ENCODE measurements around the gene KCNQ1. TPM values are rescaled to one million over a fixed set of nuclear protein-coding genes. Genes with fewer than 3 reads are reported as not detected.

Gene KCNQ1
- total RNA-seq, 1 experiment from 2014 or later: 2.5 TPM

GRCh38 chr11:2830030-2830812 lies 385.4 kb downstream of the KCNQ1 start:
- peaks cover 21% of the 10 kb centered on the region for H3K36me3 Mint-ChIP-seq
- TF ChIP-seq TP53 (CRISPR knock-in tag; IDR thresholded peaks at IDR 0.05) (no peak), FOXJ3 (CRISPR knock-in tag; IDR thresholded peaks at IDR 0.05; ENCODE audit: borderline replicate concordance) (no peak), ZNF671 (CRISPR knock-in tag; IDR thresholded peaks at IDR 0.05) (no peak), USF1 (CRISPR knock-in tag; IDR thresholded peaks at IDR 0.05) (no peak), CTCF (IDR thresholded peaks at IDR 0.05) (no peak), STAT6 (CRISPR knock-in tag; conservative IDR thresholded peaks at IDR 0.05; ENCODE audit: low read depth) (no peak), ZNF512 (CRISPR knock-in tag; IDR thresholded peaks at IDR 0.05; ENCODE audit: borderline replicate concordance) (no peak), ZNF232 (CRISPR knock-in tag; IDR thresholded peaks at IDR 0.05) (no peak)
- no peak overlapping the region for H3K27ac Mint-ChIP-seq
- H3K9me3 Mint-ChIP-seq: peaks cover 20% of the 10 kb centered on the region
- CTCF ChIA-PET: no interaction called here
- POLR2A ChIA-PET: no interaction called here
- DNase-seq (ENCODE audit: low spot score) (no peak), ATAC-seq (no peak)
- H3K27me3 Mint-ChIP-seq (ENCODE audit: low read depth): peaks cover 43% of the 10 kb centered on the region
- peaks cover 13% of the 10 kb centered on the region for H3K4me1 Mint-ChIP-seq
- no peak overlapping the region for H3K4me3 Mint-ChIP-seq

- TF ChIP-seq NFE2L1 (CRISPR knock-in tag; IDR thresholded peaks at IDR 0.05): no peak
- no peak for TF ChIP-seq PREB (CRISPR knock-in tag; IDR thresholded peaks at IDR 0.05; ENCODE audit: borderline replicate concordance)
- TF ChIP-seq SOX15 (CRISPR knock-in tag; IDR thresholded peaks at IDR 0.05): no peak
- TF ChIP-seq NR1H2 (CRISPR knock-in tag; IDR thresholded peaks at IDR 0.05): no peak
- no peak for TF ChIP-seq ZMAT4 (CRISPR knock-in tag; IDR thresholded peaks at IDR 0.05)
- no peak for TF ChIP-seq EMX1 (CRISPR knock-in tag; IDR thresholded peaks at IDR 0.05)
- CTCF ChIA-PET: no interaction called here
Measured at GRCh38 chr11:2830886-2831285, 386.1 kb downstream of the KCNQ1 start.

More at GRCh38 chr11:2830886-2831285, 386.1 kb downstream of the KCNQ1 start:
- H3K9me3 Mint-ChIP-seq: peaks cover 20% of the 10 kb centered on the region
- no peak for ATAC-seq
- H3K27ac Mint-ChIP-seq: no peak overlapping the region
- peaks cover 44% of the 10 kb centered on the region for H3K27me3 Mint-ChIP-seq (ENCODE audit: low read depth)
- POLR2A ChIA-PET: no interaction called here
- H3K4me3 Mint-ChIP-seq: no peak overlapping the region
- H3K4me1 Mint-ChIP-seq: peaks cover 13% of the 10 kb centered on the region
- peaks cover 21% of the 10 kb centered on the region for H3K36me3 Mint-ChIP-seq
- DNase-seq (ENCODE audit: low spot score): no peak

All from WTC11 (cell line).